Measurements from ENCODE around the gene MEIKIN. TPM values are rescaled to one million over a fixed set of nuclear protein-coding genes. Genes with fewer than 3 reads are reported as not detected.

The MEIKIN gene
- total RNA-seq, 1 donor from 2014 or later = not detected

- peak in 1 of 2 donors; percentile 19 for DNase-seq (ENCODE audit: low read depth in 2 of 2)
These were observed 171.7 kb downstream of the MEIKIN start for GRCh38 chr5:131773805-131774204.

GRCh38 chr5:131771692-131772091, 173.8 kb downstream of the MEIKIN start:
- DNase-seq (ENCODE audit: low read depth in 2 of 2) = no peak

- no peak for DNase-seq (ENCODE audit: low read depth in 2 of 2)
These were observed 175.5 kb downstream of the MEIKIN start for GRCh38 chr5:131769961-131770360.

- no peak for DNase-seq (ENCODE audit: low read depth in 2 of 2)
These were observed 176.1 kb downstream of the MEIKIN start for GRCh38 chr5:131769336-131769735.

GRCh38 chr5:131767891-131768290, 177.6 kb downstream of the MEIKIN start:
- no peak for DNase-seq (ENCODE audit: low read depth in 2 of 2)

- peak; percentile 37 to 39 for DNase-seq (ENCODE audit: low read depth in 2 of 2)
These were observed 178.8 kb downstream of the MEIKIN start for GRCh38 chr5:131766689-131767088.

- DNase-seq (ENCODE audit: low read depth in 2 of 2) = no peak
These were observed 180.2 kb downstream of the MEIKIN start for GRCh38 chr5:131765261-131765660.

GRCh38 chr5:131763968-131764367, 181.5 kb downstream of the MEIKIN start:
- DNase-seq (ENCODE audit: low read depth in 2 of 2) = no peak

GRCh38 chr5:131760793-131761192, 184.7 kb downstream of the MEIKIN start:
- DNase-seq (ENCODE audit: low read depth in 2 of 2) = no peak

- DNase-seq (ENCODE audit: low read depth in 2 of 2) = no peak
These were observed 185.8 kb downstream of the MEIKIN start for GRCh38 chr5:131759704-131760103.

- DNase-seq (ENCODE audit: low read depth in 2 of 2) = no peak
These were observed 187.0 kb downstream of the MEIKIN start for GRCh38 chr5:131758520-131758900.

- DNase-seq (ENCODE audit: low read depth in 2 of 2) = no peak
These were observed 187.5 kb downstream of the MEIKIN start for GRCh38 chr5:131757830-131758519.

Other genes with a start within 250 kb of the MEIKIN start
- gene FNIP1, start 148.6 kb downstream of the MEIKIN start, total RNA-seq = 22.0 and 31.0 TPM in 2 replicates
- gene ACSL6, start 66.0 kb upstream of the MEIKIN start, total RNA-seq = 0.40 and 0.65 TPM in 2 replicates
- gene IL3, start 115.0 kb upstream of the MEIKIN start, total RNA-seq = not detected in 2 replicates
- 0.20 and 0.22 TPM in 2 replicates for gene CSF2, start 128.1 kb upstream of the MEIKIN start, total RNA-seq